H1 (cell line): ENCODE data around the gene DDI2. TPM values are rescaled to one million over a fixed set of nuclear protein-coding genes. Genes with fewer than 3 reads are reported as not detected.

ENCODE experiments used
- CTCF ChIA-PET: fragments of 300-600 bp; sonication (Branson Sonifier 250); formaldehyde crosslinking; loops from one replicate; lab custom pipeline; 2021; ENCODE audit not compliant: partially characterized antibody; lab: Charles Lee
- POLR2A ChIA-PET: fragments of 300-600 bp; sonication (Branson Sonifier 250); formaldehyde crosslinking; loops from one replicate; lab custom pipeline; 2021; ENCODE audit warnings: inconsistent platforms; ENCODE audit not compliant: partially characterized antibody; lab: Charles Lee
- DNase-seq, 2 experiments: peaks; one replicate each; pipeline versions ENCODE4 v3.0.0 to v3.0.0-alpha.2; 2010 to 2022; ENCODE audit warnings: low spot score in 2 of 2, low read depth in 1 of 2, mixed read lengths in 1 of 2
- FAIRE-seq: peaks from 2 replicates; lab custom pipeline; 2011; peaks lifted over from hg19 to GRCh38; lab: Jason Lieb, UNC
- H2AFZ ChIP-seq: 2 replicates; pipeline ENCODE4 v1.8.1; 2012; ENCODE audit warnings: low read length, inconsistent platforms
- H2AK5ac ChIP-seq: 2 replicates; pipeline ENCODE4 v1.6.1; 2013; ENCODE audit warnings: low read depth, low read length
- H2BK120ac ChIP-seq: replicated peaks from 2 replicates; pipeline ENCODE3; 2013; ENCODE audit warnings: low read depth, low read length, inconsistent platforms
- H2BK12ac ChIP-seq: 2 replicates; pipeline ENCODE4 v1.6.1; 2013; ENCODE audit warnings: low read depth, low read length
- H2BK15ac ChIP-seq: 2 replicates; pipeline ENCODE4 v1.6.1; 2013; ENCODE audit warnings: low read length
- H2BK20ac ChIP-seq: 2 replicates; pipeline ENCODE4 v1.6.1; 2013; ENCODE audit warnings: low read length
- H2BK5ac ChIP-seq: 2 replicates; pipeline ENCODE4 v1.6.1; 2013; ENCODE audit warnings: low read depth, low read length
- H3K14ac ChIP-seq: 2 replicates; pipeline ENCODE4 v1.6.1; 2013; ENCODE audit warnings: inconsistent platforms; ENCODE audit not compliant: insufficient read length
- H3K18ac ChIP-seq: 2 replicates; pipeline ENCODE4 v1.6.1; 2013; ENCODE audit warnings: low read length; ENCODE audit errors: extremely low read depth
- H3K23ac ChIP-seq: 2 replicates; pipeline ENCODE4 v1.6.1; 2013; ENCODE audit warnings: inconsistent platforms; ENCODE audit not compliant: insufficient read length
- H3K23me2 ChIP-seq: 2 replicates; pipeline ENCODE4 v1.6.1; 2013; ENCODE audit warnings: low read depth, low read length
- H3K27ac ChIP-seq: 2 replicates; pipeline ENCODE4 v1.6.1; 2011; ENCODE audit warnings: low read depth, low read length, inconsistent platforms
- H3K27me3 ChIP-seq, 4 experiments: replicated peaks in 1 of 4; 1 replicate in 1 of 4; 2 replicates in 3 of 4; pipeline versions ENCODE4 v1.6.1 to v1.8.1; 2011 to 2013; ENCODE audit warnings: low read length in 3 of 4, mild to moderate bottlenecking in 3 of 4, inconsistent platforms in 2 of 4, mixed read lengths in 2 of 4, moderate library complexity in 1 of 4; ENCODE audit not compliant: control insufficient read depth in 3 of 4, insufficient read depth in 3 of 4; ENCODE audit errors: extremely low read depth in 1 of 4
- H3K36me3 ChIP-seq, 4 experiments: 2 replicates each; pipeline versions ENCODE4 v1.6.1 to v1.8.1; 2011 to 2013; ENCODE audit warnings: mild to moderate bottlenecking in 4 of 4, low read length in 3 of 4, moderate library complexity in 2 of 4, control low read depth in 1 of 4, inconsistent platforms in 1 of 4; ENCODE audit not compliant: insufficient read depth in 4 of 4, control insufficient read depth in 2 of 4
- H3K4ac ChIP-seq: replicated peaks from 2 replicates; pipeline ENCODE3; 2013; ENCODE audit warnings: low read length, low read depth, mixed read lengths, inconsistent platforms; ENCODE audit not compliant: insufficient read length
- H3K4me1 ChIP-seq, 4 experiments: replicated peaks in 1 of 4; 1 replicate in 1 of 4; 2 replicates in 3 of 4; pipeline versions ENCODE4 v1.6.1 to v1.8.1; 2011 to 2013; ENCODE audit warnings: low read length in 3 of 4, inconsistent platforms in 2 of 4, mixed read lengths in 1 of 4; ENCODE audit not compliant: insufficient read depth in 4 of 4, control insufficient read depth in 3 of 4
- H3K4me2 ChIP-seq, 2 experiments: 2 replicates each; pipeline versions ENCODE4 v1.6.1 to v1.8.1; 2011 to 2013; ENCODE audit warnings: low read depth in 2 of 2, low read length in 2 of 2, control low read depth in 1 of 2, inconsistent platforms in 1 of 2, mild to moderate bottlenecking in 1 of 2; ENCODE audit not compliant: insufficient read depth in 1 of 2
- H3K4me3 ChIP-seq, 4 experiments: fragments of 200-600, 300-600 bp in 1 of 4; sonication (generic), shearing (Covaris generic), sonication (Bioruptor Twin) in 1 of 4; 2 replicates each; pipeline versions ENCODE4 v1.5.1 to v1.8.1; 2011 to 2016; ENCODE audit warnings: low read length in 4 of 4, low read depth in 3 of 4, control low read depth in 2 of 4, inconsistent platforms in 2 of 4, mild to moderate bottlenecking in 2 of 4, mixed read lengths in 1 of 4, moderate library complexity in 1 of 4; ENCODE audit not compliant: insufficient read depth in 2 of 4; ENCODE audit errors: extremely low read depth in 1 of 4
- H3K56ac ChIP-seq: replicated peaks from 2 replicates; pipeline ENCODE3; 2013; ENCODE audit warnings: low read depth, mild to moderate bottlenecking, mixed read lengths, low read length, inconsistent platforms; ENCODE audit not compliant: insufficient read length
- H3K79me1 ChIP-seq: 2 replicates; pipeline ENCODE4 v1.6.1; 2013; ENCODE audit warnings: low read depth, low read length, control low read depth
- H3K79me2 ChIP-seq, 2 experiments: 2 replicates each; pipeline versions ENCODE4 v1.6.1 to v1.8.1; 2012 to 2013; ENCODE audit warnings: low read length in 2 of 2, mild to moderate bottlenecking in 2 of 2, inconsistent platforms in 1 of 2; ENCODE audit not compliant: insufficient read depth in 2 of 2, control insufficient read depth in 1 of 2
- H3K9ac ChIP-seq, 4 experiments: replicated peaks in 1 of 4; 1 replicate in 1 of 4; 2 replicates in 3 of 4; pipeline versions ENCODE4 v1.6.1 to v1.8.1; 2011 to 2013; ENCODE audit warnings: low read depth in 3 of 4, low read length in 3 of 4, control low read depth in 2 of 4, mild to moderate bottlenecking in 2 of 4, moderate library complexity in 2 of 4, inconsistent platforms in 1 of 4; ENCODE audit errors: extremely low read depth in 1 of 4
- H3K9me3 ChIP-seq, 2 experiments: 2 replicates each; pipeline versions ENCODE4 v1.6.1 to v1.8.1; 2012 to 2013; ENCODE audit warnings: mild to moderate bottlenecking in 2 of 2, moderate library complexity in 2 of 2, control low read depth in 1 of 2, inconsistent platforms in 1 of 2, low read depth in 1 of 2, low read length in 1 of 2, mixed read lengths in 1 of 2; ENCODE audit not compliant: insufficient read depth in 2 of 2
- H4K20me1 ChIP-seq, 2 experiments: replicated peaks in 1 of 2; 2 replicates each; pipeline versions ENCODE3 to v1.8.1; 2011 to 2013; ENCODE audit warnings: inconsistent platforms in 2 of 2, low read length in 2 of 2, mild to moderate bottlenecking in 1 of 2; ENCODE audit not compliant: insufficient read depth in 2 of 2, control insufficient read depth in 1 of 2
- H4K5ac ChIP-seq: 2 replicates; pipeline ENCODE4 v1.6.1; 2013; ENCODE audit warnings: low read length, low read depth, mixed read lengths, inconsistent platforms; ENCODE audit not compliant: insufficient read length
- H4K8ac ChIP-seq: 2 replicates; pipeline ENCODE4 v1.8.0; 2013; ENCODE audit warnings: mild to moderate bottlenecking, moderate library complexity, low read length, inconsistent platforms; ENCODE audit not compliant: insufficient read depth; ENCODE audit errors: extremely low read depth
- H4K91ac ChIP-seq: replicated peaks from 2 replicates; pipeline ENCODE3; 2013; ENCODE audit warnings: low read length, mixed read lengths, inconsistent platforms; ENCODE audit not compliant: insufficient read length
- BRCA1 ChIP-seq: IDR thresholded peaks from 2 replicates; pipeline ENCODE4 v1.6.1; 2012; ENCODE audit warnings: low read depth, low read length, improper control_type of control experiment
- CHD2 ChIP-seq: IDR thresholded peaks from 2 replicates; pipeline ENCODE4 v1.6.1; 2012; ENCODE audit warnings: low read length, improper control_type of control experiment
- E2F6 ChIP-seq: IDR thresholded peaks from 2 replicates; pipeline ENCODE4 v1.6.1; 2012; ENCODE audit warnings: inconsistent platforms
- GABPA ChIP-seq: IDR thresholded peaks from 2 replicates; pipeline ENCODE4 v1.6.1; 2011; ENCODE audit warnings: mild to moderate bottlenecking, low read length, moderate library complexity, borderline replicate concordance; ENCODE audit not compliant: insufficient read depth
- JUN ChIP-seq: IDR thresholded peaks from 2 replicates; pipeline ENCODE4 v1.6.1; 2011; ENCODE audit warnings: low read depth, mild to moderate bottlenecking, improper control_type of control experiment, low read length
- JUND ChIP-seq: IDR thresholded peaks from 2 replicates; pipeline ENCODE4 v1.6.1; 2011; ENCODE audit warnings: mild to moderate bottlenecking, improper control_type of control experiment, low read length
- POLR2A ChIP-seq, 2 experiments: IDR thresholded peaks; 1 replicate in 1 of 2; 2 replicates in 1 of 2; pipeline ENCODE4 v1.6.1; 2011; ENCODE audit warnings: low read depth in 2 of 2, low read length in 2 of 2, mild to moderate bottlenecking in 2 of 2; ENCODE audit errors: control extremely low read depth in 1 of 2
- RAD21 ChIP-seq, 2 experiments: IDR thresholded peaks in 1 of 2; conservative IDR thresholded peaks in 1 of 2; 2 replicates each; pipeline ENCODE4 v1.6.1; 2011; ENCODE audit warnings: low read depth in 2 of 2, low read length in 2 of 2, improper control_type of control experiment in 1 of 2, inconsistent platforms in 1 of 2, mild to moderate bottlenecking in 1 of 2, moderate library complexity in 1 of 2
- RBBP5 ChIP-seq: IDR thresholded peaks from 2 replicates; pipeline ENCODE4 v1.7.1; 2012; ENCODE audit warnings: low read depth, mild to moderate bottlenecking, inconsistent platforms, low read length, moderate library complexity, borderline replicate concordance
- TAF7 ChIP-seq: optimal IDR thresholded peaks from 2 replicates; pipeline ENCODE3; 2011; ENCODE audit warnings: low read depth, mild to moderate bottlenecking, inconsistent platforms, low read length, moderate library complexity, borderline replicate concordance
- TEAD4 ChIP-seq: IDR thresholded peaks from 2 replicates; pipeline ENCODE4 v1.6.1; 2012; ENCODE audit warnings: low read depth, low read length, inconsistent platforms, mixed read lengths
- ZNF274 ChIP-seq: IDR thresholded peaks from 2 replicates; pipeline ENCODE4 v1.7.0; 2012; ENCODE audit warnings: low read length, borderline replicate concordance; ENCODE audit errors: extremely low read depth
- WGBS, 2 experiments: shearing (Covaris generic) in 1 of 2; methylation state at CpG; one replicate each; pipeline versions ENCODE4 v1.1.6 to v1.1.7; 2013 to 2015; ENCODE audit warnings: low lambda C conversion rate in 2 of 2, mixed read lengths in 2 of 2, inconsistent platforms in 1 of 2, low coverage in 1 of 2, missing lambda C conversion rate in 1 of 2; ENCODE audit not compliant: insufficient replicate concordance in 2 of 2, insufficient coverage in 1 of 2, insufficient read length in 1 of 2; ENCODE audit errors: extremely low coverage in 1 of 2, missing lambda C conversion rate in 1 of 2; 5-methylcytosine and 5-hydroxymethylcytosine counted together
- polyA plus RNA-seq, 7 experiments: library from polyadenylated mRNA; depleted of rRNA in 3 of 7; stranded (reverse) in 5 of 7; unstranded in 2 of 7; fragments of >200 nt in 5 of 7; fragments of 200-250 nt in 2 of 7; gene quantifications; 1 replicate in 5 of 7; 2 replicates in 1 of 7; 4 replicates in 1 of 7; pipeline versions ENCODE4 v1.2.1 to v1.2.3, GENCODE V29; 2011 to 2013; ENCODE audit warnings: missing spikeins in 2 of 7, mixed read lengths in 2 of 7
- total RNA-seq: library from RNA; stranded (reverse); fragmentation: NEBNext Ultra II Directional; extraction: Animal tissue kit (Norgen Biotek cat#: 25700); gene quantifications from 2 replicates; pipeline ENCODE4 v1.2.1, GENCODE V29; 2021

DDI2 gene
- total and polyA plus RNA-seq, 2 of the 8 experiments (the other 6 are each of a cell fraction or from before 2014, with no cell fraction given): 7.7 to 38.3 TPM

GRCh38 chr1:15626269-15626950 is 9.2 kb downstream of the DDI2 start:
- no peaks in the 10 kb centered on the region; a peak in 1 of 7 replicates for H3K4me1 ChIP-seq
- no peak overlapping the region for H2AFZ ChIP-seq
- H3K36me3 ChIP-seq: peaks cover 12 to 34% (median 24%) of the 10 kb centered on the region in 4 experiments
- H3K14ac ChIP-seq: no peak overlapping the region
- H3K23ac ChIP-seq: no peak overlapping the region
- H4K8ac ChIP-seq: no peak overlapping the region; the same call in 1 of the 2 replicates
- WGBS, 2 experiments: 93% methylated on average over 11 of the region's 11 CpGs; no CpG with 5 or more reads in 1 of the 2 experiments
- H3K23me2 ChIP-seq: no peaks in the 10 kb centered on the region
- no peak overlapping the region for H3K27ac ChIP-seq
- FAIRE-seq (no peak), DNase-seq (no peak)
- ChIA-PET CTCF (interaction anchor here (1.2 kb wide), 1 partner anchor 30 kb away, joined by 3 read pairs; no protein-coding TSS in a partner anchor), POLR2A (interaction anchor here (1.3 kb wide), 1 partner anchor 9 kb away, joined by 3 read pairs; no protein-coding TSS in a partner anchor)
- H3K9me3 ChIP-seq: no peaks in the 10 kb centered on the region
- H3K27me3 ChIP-seq: no peaks in the 10 kb centered on the region
- H2BK15ac ChIP-seq: no peak overlapping the region
- H3K79me1 ChIP-seq: 0 out of 2 replicates have a peak, but pooled peaks cover 2% of the 10 kb centered on the region
- H3K4me2 ChIP-seq: no peak overlapping the region
- no peak overlapping the region for H3K4me3 ChIP-seq
- H2BK12ac ChIP-seq: no peak overlapping the region
- peaks cover 13 to 18% of the 10 kb centered on the region in 2 experiments for H4K20me1 ChIP-seq
- H2BK120ac ChIP-seq: no peak overlapping the region
- H2BK20ac ChIP-seq: no peak overlapping the region
- no peak overlapping the region for H3K4ac ChIP-seq
- no peak overlapping the region for H3K18ac ChIP-seq
- H4K91ac ChIP-seq: no peak overlapping the region
- peaks cover 11 to 71% of the 10 kb centered on the region in 2 experiments for H3K79me2 ChIP-seq
- no peak overlapping the region for H4K5ac ChIP-seq
- no peak overlapping the region for H2BK5ac ChIP-seq
- H2AK5ac ChIP-seq: no peak overlapping the region
- H3K9ac ChIP-seq: no peak overlapping the region
- H3K56ac ChIP-seq: no peak overlapping the region
- no peak for TF ChIP-seq JUND
- TF ChIP-seq ZNF274: no peak
- no peak for TF ChIP-seq POLR2A (IDR thresholded peaks at IDR 0.05; ENCODE audit: control extremely low read depth in 1 of 2, low read depth in 2 of 2, low read length in 2 of 2)
- no peak for TF ChIP-seq TEAD4
- TF ChIP-seq GABPA: no peak
- no peak for TF ChIP-seq RBBP5
- no peak for TF ChIP-seq TAF7
- no peak for TF ChIP-seq JUN
- no peak for TF ChIP-seq E2F6
- no peak for TF ChIP-seq RAD21 (IDR thresholded peaks at IDR 0.05 in 1 of 2, conservative IDR thresholded peaks at IDR 0.05 in 1 of 2; ENCODE audit: low read depth in 2 of 2, low read length in 2 of 2)
- no peak for TF ChIP-seq BRCA1
- TF ChIP-seq CHD2: no peak
